Thoracic aorta (tissue), 2 donors: ENCODE results near the gene FURIN. TPM values are rescaled to one million over a fixed set of nuclear protein-coding genes. Genes with fewer than 3 reads are reported as not detected.

Experiments used
- ATAC-seq: fragments of 150-250 bp; one replicate; pipeline ENCODE4 v1.8.0; 2017; ENCODE audit warnings: low read depth; ENCODE audit not compliant: insufficient number of reproducible peaks, low FRiP score
- DNase-seq: peaks from one replicate; pipeline ENCODE4 v3.0.0-alpha.2; 2020; ENCODE audit warnings: low spot score
- H3K27ac ChIP-seq, 2 donors: fragments of 200-600 bp; sonication (generic); 1 replicate in 1 of 2; 2 replicates in 1 of 2; pipeline ENCODE4 v1.5.1; 2016; ENCODE audit warnings: mild to moderate bottlenecking in 2 of 2, moderate library complexity in 2 of 2
- H3K27me3 ChIP-seq: fragments of 200-600 bp; sonication (generic); replicated peaks from 2 replicates; pipeline ENCODE4 v1.6.0; 2016; ENCODE audit warnings: mild to moderate bottlenecking; ENCODE audit not compliant: insufficient read depth
- H3K36me3 ChIP-seq: fragments of 200-600 bp; sonication (generic); one replicate; pipeline ENCODE4 v1.5.1; 2016
- H3K4me1 ChIP-seq, 2 donors: fragments of 200-600 bp; sonication (generic); 1 replicate in 1 of 2; 2 replicates in 1 of 2; pipeline versions ENCODE4 v1.5.1 to v1.6.0; 2016; ENCODE audit warnings: low read depth in 2 of 2, mild to moderate bottlenecking in 1 of 2; ENCODE audit not compliant: control insufficient read depth in 1 of 2
- H3K4me3 ChIP-seq: fragments of 200-600 bp; sonication (generic); 2 replicates; pipeline ENCODE4 v1.5.1; 2016; ENCODE audit warnings: mild to moderate bottlenecking
- H3K9me3 ChIP-seq: fragments of 200-600 bp; sonication (generic); 2 replicates; pipeline ENCODE4 v1.5.1; 2016
- total RNA-seq, 2 donors: library from RNA; depleted of rRNA; stranded (reverse); fragments of >200 nt; gene quantifications; one replicate each; pipeline versions ENCODE4 v1.1.0 to v1.2.3, GENCODE V29; 2016
- TF ChIP-seq, protein P1 (sequence below): fragments of 200-600 bp; sonication (generic); IDR thresholded peaks from one replicate; pipeline ENCODE4 v1.5.1; 2019; ENCODE audit warnings: antibody characterized with exemption

Gene FURIN
- total RNA-seq, 2 donors from 2014 or later: 78.4 to 89.7 TPM

GRCh38 chr15:90857883-90858443 is 10.4 kb upstream of the FURIN start:
- no peaks in the 10 kb centered on the region for H3K27me3 ChIP-seq
- TF ChIP-seq, protein P1, sequence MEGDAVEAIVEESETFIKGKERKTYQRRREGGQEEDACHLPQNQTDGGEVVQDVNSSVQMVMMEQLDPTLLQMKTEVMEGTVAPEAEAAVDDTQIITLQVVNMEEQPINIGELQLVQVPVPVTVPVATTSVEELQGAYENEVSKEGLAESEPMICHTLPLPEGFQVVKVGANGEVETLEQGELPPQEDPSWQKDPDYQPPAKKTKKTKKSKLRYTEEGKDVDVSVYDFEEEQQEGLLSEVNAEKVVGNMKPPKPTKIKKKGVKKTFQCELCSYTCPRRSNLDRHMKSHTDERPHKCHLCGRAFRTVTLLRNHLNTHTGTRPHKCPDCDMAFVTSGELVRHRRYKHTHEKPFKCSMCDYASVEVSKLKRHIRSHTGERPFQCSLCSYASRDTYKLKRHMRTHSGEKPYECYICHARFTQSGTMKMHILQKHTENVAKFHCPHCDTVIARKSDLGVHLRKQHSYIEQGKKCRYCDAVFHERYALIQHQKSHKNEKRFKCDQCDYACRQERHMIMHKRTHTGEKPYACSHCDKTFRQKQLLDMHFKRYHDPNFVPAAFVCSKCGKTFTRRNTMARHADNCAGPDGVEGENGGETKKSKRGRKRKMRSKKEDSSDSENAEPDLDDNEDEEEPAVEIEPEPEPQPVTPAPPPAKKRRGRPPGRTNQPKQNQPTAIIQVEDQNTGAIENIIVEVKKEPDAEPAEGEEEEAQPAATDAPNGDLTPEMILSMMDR: no peak
- DNase-seq (no peak), ATAC-seq (no peak)
- H3K4me3 ChIP-seq: no peak overlapping the region
- no peaks in the 10 kb centered on the region for H3K4me1 ChIP-seq
- no peaks in the 10 kb centered on the region for H3K36me3 ChIP-seq
- H3K9me3 ChIP-seq: no peaks in the 10 kb centered on the region
- no peak overlapping the region for H3K27ac ChIP-seq

DNA sequence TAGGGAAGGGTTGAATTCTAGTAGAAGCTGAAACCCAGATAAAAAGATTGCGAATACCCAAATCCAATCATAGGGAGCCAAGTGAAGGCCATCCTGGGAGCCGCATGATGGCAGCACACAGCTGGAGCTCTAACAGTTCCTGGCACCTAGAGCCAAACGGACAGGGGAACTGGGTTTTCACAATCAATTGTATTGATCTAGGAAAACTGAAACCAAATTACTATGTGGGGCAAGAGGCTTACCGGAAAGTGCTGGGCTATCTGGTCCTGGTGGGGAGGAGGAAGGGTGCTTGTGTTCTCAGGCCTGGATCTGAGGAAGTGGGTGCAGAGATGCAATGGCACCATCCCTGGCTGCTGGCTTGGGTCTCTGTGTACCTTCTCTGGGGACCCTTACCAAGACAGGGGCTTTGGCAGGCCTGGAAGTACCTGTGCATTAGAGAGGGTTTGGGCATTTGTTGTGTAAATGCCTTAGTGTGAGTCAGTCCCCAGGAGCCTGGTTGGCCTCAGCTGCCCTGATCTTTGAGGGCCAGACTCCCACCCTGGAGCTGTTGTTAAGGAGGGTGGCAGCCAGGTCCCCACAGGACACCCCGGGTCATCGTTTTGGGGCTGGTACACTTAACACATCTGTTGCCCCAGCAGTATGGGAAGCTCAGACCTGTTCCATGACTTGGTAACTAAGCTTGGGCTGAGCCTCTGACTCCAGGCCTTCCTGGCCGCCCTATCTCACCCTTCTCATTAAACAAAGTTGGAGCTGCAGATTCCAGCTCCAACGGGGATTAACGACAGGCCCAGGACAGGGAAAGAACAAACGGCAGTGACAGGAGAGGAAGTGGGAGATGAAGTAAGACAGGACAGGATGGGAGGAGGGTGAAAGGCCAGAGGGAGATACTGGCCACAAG is 8.9 kb upstream of the FURIN start:
- no peak for ATAC-seq
- Histone ChIP-seq H3K36me3 (no peaks in the 10 kb centered on the region), H3K4me3 (no peak overlapping the region), H3K4me1 (no peaks in the 10 kb centered on the region), H3K27me3 (no peaks in the 10 kb centered on the region), H3K9me3 (no peaks in the 10 kb centered on the region), H3K27ac (no peak overlapping the region)
- no peak for DNase-seq
- TF ChIP-seq, protein P1: no peak

GRCh38 chr15:90860450-90860849 is 7.9 kb upstream of the FURIN start:
- Histone ChIP-seq H3K4me1 (no peaks in the 10 kb centered on the region), H3K9me3 (no peaks in the 10 kb centered on the region), H3K4me3 (no peak overlapping the region), H3K36me3 (no peaks in the 10 kb centered on the region), H3K27me3 (no peaks in the 10 kb centered on the region), H3K27ac (no peak overlapping the region)
- DNase-seq (no peak), ATAC-seq (no peak)
- TF ChIP-seq, protein P1: no peak

- DNase-seq (no peak), ATAC-seq (no peak)
- no peak overlapping the region for H3K4me3 ChIP-seq
- H3K36me3 ChIP-seq: no peaks in the 10 kb centered on the region
- H3K27me3 ChIP-seq: no peaks in the 10 kb centered on the region
- no peaks in the 10 kb centered on the region for H3K4me1 ChIP-seq
- no peak overlapping the region for H3K27ac ChIP-seq
- TF ChIP-seq, protein P1: no peak
- no peaks in the 10 kb centered on the region for H3K9me3 ChIP-seq
These were observed 7.3 kb upstream of the FURIN start for GRCh38 chr15:90860942-90861675.

GRCh38 chr15:90862487-90862886 is 5.9 kb upstream of the FURIN start:
- ATAC-seq (no peak), DNase-seq (no peak)
- no peaks in the 10 kb centered on the region for H3K4me1 ChIP-seq
- TF ChIP-seq, protein P1: no peak
- no peak overlapping the region for H3K27ac ChIP-seq
- H3K36me3 ChIP-seq: no peaks in the 10 kb centered on the region
- H3K27me3 ChIP-seq: no peaks in the 10 kb centered on the region
- H3K4me3 ChIP-seq: no peak overlapping the region
- no peaks in the 10 kb centered on the region for H3K9me3 ChIP-seq
